AG04450 (cell line): ENCODE results near the gene CCDC126. TPM values are rescaled to one million over a fixed set of nuclear protein-coding genes. Genes with fewer than 3 reads are reported as not detected.
"Not testable (repeated sequence)": the region's sequence is repeated elsewhere in the genome, so short reads cannot be mapped to it uniquely, and the experiment has no call there.

Experiments
- CTCF ChIA-PET: fragments of 300-600, 350-600 bp; formaldehyde crosslinking; extraction: SDS; loops from one replicate; lab custom pipeline; 2022; ENCODE audit warnings: antibody characterized with exemption, inconsistent platforms; lab: Charles Lee
- POLR2A ChIA-PET: fragments of 350-600 bp; formaldehyde crosslinking; extraction: SDS; loops from one replicate; lab custom pipeline; 2021; ENCODE audit warnings: antibody characterized with exemption, inconsistent platforms; lab: Yijun Ruan, JAX
- DNase-seq: peaks from one replicate; pipeline ENCODE4 v3.0.0-alpha.2; 2011; ENCODE audit warnings: low read depth, low spot score
- H3K27ac ChIP-seq: one replicate; pipeline ENCODE4 v1.5.1; 2012; ENCODE audit warnings: low read depth, low read length, control low read depth
- H3K27me3 ChIP-seq: one replicate; pipeline ENCODE4 v1.6.0; 2012; ENCODE audit warnings: low read length; ENCODE audit not compliant: control insufficient read depth, insufficient read depth
- H3K4me3 ChIP-seq: 2 replicates; pipeline ENCODE4 v1.5.1; 2011; ENCODE audit warnings: mild to moderate bottlenecking, low read depth, low read length, control low read depth
- H3K9me3 ChIP-seq: 2 replicates; pipeline ENCODE4 v1.5.1; 2012; ENCODE audit warnings: low read length; ENCODE audit not compliant: control insufficient read depth, insufficient read depth
- polyA plus RNA-seq: library from polyadenylated mRNA; depleted of rRNA; stranded (reverse); fragments of >200 nt; gene quantifications from 2 replicates; pipeline ENCODE4 v1.2.3, GENCODE V29; 2011
- TF ChIP-seq, protein P1 (sequence below): IDR thresholded peaks from 2 replicates; pipeline ENCODE4 v1.5.1; 2011; ENCODE audit warnings: low read depth, low read length, control low read depth, inconsistent platforms

The CCDC126 gene
- polyA plus RNA-seq, 1 experiment, result 7.6 TPM

DNA sequence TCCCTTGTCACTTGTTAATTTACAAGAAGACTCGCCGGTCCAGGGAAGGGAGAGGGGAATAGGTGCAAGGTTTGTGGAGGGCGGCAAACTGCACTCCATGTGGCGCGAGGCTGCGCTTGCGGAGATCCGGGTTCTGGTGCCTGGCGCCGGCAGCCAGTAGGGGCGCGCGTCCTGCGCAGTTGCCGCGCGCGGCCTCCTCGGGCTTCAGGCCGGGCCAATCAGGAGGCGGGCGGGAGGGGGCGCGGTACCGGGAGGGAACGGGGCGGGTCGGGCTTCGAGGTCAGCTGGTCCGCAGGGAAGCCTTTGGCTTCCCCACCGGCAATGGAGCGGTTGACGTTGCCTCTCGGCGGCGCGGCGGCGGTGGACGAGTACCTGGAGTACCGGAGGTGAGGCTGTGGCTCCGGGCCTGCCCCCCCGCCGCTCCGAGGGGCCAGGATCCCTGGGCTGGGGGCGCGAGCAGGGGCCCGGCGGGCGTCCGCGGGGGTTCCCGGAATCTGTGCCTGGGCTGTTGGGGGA, 82.8 kb downstream of the CCDC126 start, which contains the start of gene FAM221A:
TSS of gene FAM221A (plus strand) at position 302 of the 516 bp plus-strand sequence. CDS start at position 322, 20 bp downstream.
- ChIA-PET CTCF (interaction anchor here (0.6 to 2.7 kb wide), 15 partner anchors 9 to 140 kb away, joined by 3 to 21 read pairs (median 6); partner anchors contain the start of gene CCDC126), POLR2A (interaction anchor here (0.6 kb wide), 1 partner anchor 68 kb away, joined by 3 read pairs; no protein-coding TSS in a partner anchor)
- peak; percentile 47 for DNase-seq
- no peaks in the 10 kb centered on the region; the same call in 1 of the 2 replicates for H3K9me3 ChIP-seq
- H3K4me3 ChIP-seq, result peak within 1 kb of the TSS; percentile 68
- H3K27me3 ChIP-seq, result no peaks in the 10 kb centered on the region
- peak within 1 kb of the TSS; percentile 31 for H3K27ac ChIP-seq
- TF ChIP-seq, protein P1, sequence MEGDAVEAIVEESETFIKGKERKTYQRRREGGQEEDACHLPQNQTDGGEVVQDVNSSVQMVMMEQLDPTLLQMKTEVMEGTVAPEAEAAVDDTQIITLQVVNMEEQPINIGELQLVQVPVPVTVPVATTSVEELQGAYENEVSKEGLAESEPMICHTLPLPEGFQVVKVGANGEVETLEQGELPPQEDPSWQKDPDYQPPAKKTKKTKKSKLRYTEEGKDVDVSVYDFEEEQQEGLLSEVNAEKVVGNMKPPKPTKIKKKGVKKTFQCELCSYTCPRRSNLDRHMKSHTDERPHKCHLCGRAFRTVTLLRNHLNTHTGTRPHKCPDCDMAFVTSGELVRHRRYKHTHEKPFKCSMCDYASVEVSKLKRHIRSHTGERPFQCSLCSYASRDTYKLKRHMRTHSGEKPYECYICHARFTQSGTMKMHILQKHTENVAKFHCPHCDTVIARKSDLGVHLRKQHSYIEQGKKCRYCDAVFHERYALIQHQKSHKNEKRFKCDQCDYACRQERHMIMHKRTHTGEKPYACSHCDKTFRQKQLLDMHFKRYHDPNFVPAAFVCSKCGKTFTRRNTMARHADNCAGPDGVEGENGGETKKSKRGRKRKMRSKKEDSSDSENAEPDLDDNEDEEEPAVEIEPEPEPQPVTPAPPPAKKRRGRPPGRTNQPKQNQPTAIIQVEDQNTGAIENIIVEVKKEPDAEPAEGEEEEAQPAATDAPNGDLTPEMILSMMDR, result peak; percentile 70

DNA sequence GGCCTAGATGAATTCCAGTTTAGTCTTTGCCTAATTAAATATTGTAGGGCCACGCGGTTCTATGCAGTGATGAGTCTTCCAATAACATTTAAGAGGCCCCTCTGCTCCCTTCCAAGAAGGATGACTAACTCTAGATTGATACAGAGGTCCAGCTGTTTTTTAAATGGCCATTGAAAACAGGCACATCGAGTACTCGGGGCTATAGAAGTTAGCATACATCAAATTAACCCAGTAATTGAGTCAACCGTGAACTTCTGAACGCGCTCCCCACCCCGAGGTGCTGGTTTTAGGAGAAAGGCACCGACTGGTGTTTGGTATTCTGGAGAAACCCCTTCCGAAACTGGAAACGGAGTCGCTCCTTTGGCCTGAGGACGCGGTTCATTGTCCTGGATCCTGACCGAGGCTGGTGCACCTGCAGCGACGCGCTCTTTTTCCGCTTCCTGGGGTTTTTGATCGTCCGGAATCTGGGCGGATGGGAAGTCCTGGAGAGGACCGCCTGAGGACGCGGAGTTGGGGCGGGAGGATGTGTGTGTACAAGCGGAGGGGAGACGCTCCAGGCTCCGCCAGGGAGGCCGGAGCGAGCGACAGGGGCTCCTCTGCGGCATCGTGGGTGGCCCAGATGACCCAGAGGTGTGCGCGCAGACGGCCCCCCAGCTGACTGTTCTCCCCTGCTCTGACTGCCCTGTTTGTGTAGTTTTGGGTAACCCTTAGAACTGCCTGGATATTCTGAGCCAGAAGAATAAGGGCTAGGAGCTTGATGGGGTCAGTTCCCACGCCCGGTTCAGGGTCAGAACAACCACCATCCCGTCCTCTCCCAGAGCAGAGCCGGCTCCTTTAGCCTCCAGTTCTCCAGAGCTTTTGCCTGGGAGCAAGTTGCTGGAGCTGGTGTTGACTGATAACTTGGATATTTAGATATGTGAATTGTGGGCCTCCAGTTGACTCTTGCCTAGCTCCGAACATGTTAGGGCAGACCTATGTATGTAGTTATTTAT, 83.5 kb downstream of the CCDC126 start:
- H3K9me3 ChIP-seq, result no peaks in the 10 kb centered on the region; the same call in 1 of the 2 replicates
- TF ChIP-seq, protein P1, result no peak
- ChIA-PET POLR2A (interaction anchor here (0.6 kb wide), 1 partner anchor 69 kb away, joined by 3 read pairs; no protein-coding TSS in a partner anchor), CTCF (interaction anchor here (0.6 to 2.9 kb wide), 15 partner anchors 10 to 141 kb away, joined by 3 to 21 read pairs (median 6); partner anchors contain the start of gene CCDC126)
- no peak for DNase-seq
- H3K27me3 ChIP-seq, result no peaks in the 10 kb centered on the region
- peak overlapping the region; percentile 31 for H3K27ac ChIP-seq
- H3K4me3 ChIP-seq, result peak overlapping the region; percentile 68

DNA sequence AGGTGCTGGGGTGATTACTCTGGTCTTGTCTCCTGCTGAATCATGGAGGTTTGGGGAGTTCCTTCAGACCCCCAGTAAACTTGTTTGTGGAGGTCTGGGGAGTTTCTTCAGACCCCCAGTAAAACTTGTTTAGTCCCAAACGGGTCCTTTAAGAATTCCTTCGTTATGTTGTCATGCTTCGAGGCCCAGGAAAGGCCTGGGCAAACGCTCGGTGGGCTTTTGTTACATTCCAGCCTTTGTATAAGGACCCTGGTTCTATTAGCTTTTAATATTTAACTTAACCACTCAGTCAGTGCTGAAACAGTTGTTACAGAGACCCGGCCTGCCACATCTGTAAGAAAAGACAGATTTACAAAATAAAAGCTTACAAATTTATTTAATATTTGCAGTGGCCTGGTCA, 86.9 kb downstream of the CCDC126 start:
- POLR2A ChIA-PET, H3K27ac ChIP-seq, H3K4me3 ChIP-seq, H3K27me3 ChIP-seq, H3K9me3 ChIP-seq, DNase-seq: not testable (repeated sequence)
- CTCF ChIA-PET, result interaction anchor here (1.5 to 4.2 kb wide), 4 partner anchors 10 to 1415 kb away, joined by 4 to 28 read pairs (median 8); no protein-coding TSS in a partner anchor

DNA sequence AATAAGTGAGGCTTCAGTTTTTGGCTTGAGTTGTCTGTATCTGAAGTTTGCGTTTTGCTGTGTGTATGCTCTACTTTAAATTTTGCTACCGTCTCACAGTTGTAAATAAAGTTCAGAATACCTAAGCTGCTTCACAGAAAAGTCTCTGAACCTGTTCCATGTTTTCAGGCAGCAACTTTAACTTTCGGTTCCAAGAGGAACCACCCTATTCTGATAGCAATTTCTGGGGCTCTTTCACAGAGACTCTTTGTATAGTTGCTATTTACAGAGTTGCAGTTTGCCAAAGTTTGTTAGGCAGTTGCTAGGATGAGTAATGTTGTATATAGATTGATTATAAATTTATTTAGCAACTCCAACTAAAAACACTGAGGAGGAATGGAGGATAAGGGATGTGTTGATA, 88.5 kb downstream of the CCDC126 start:
- CTCF ChIA-PET, result interaction anchor here (1.5 to 4.2 kb wide), 2 partner anchors 12 to 1413 kb away, joined by 4 to 28 read pairs; no protein-coding TSS in a partner anchor

DNA sequence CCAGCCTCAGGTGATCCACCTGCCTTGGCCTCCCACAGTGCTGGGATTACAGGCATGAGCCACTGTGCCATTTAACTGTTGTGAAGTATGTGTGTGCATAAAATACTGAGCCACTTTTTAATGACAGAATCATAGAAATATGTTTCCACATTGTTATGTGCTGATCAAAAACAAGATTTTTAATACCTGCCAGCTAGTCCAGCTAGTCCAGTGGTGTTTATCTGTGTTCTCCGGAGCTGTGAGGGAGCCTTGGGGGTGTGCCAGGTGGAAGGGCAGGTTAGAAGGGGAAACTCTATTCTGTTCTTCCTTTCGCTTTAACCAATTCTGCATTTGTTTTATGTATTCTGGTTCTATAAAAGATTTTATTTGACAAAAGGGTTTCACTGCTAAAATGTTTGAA, 89.8 kb downstream of the CCDC126 start:
- CTCF ChIA-PET, result interaction anchor here (0.7 to 4.2 kb wide), 4 partner anchors 11 to 31 kb away, joined by 3 to 28 read pairs (median 10); no protein-coding TSS in a partner anchor

More for the DNA sequence above, 88.5 kb downstream of the CCDC126 start:
- POLR2A ChIA-PET, result no interaction called here
- TF ChIP-seq, protein P1, result no peak
- no peak overlapping the region for H3K4me3 ChIP-seq
- no peak overlapping the region for H3K27ac ChIP-seq
- DNase-seq, result no peak
- H3K27me3 ChIP-seq, result no peaks in the 10 kb centered on the region
- no peaks in the 10 kb centered on the region; the same call in 1 of the 2 replicates for H3K9me3 ChIP-seq

More for the DNA sequence above, 89.8 kb downstream of the CCDC126 start:
- TF ChIP-seq, protein P1, result no peak
- POLR2A ChIA-PET, result no interaction called here
- Histone ChIP-seq H3K27ac (peak overlapping the region; percentile 47), H3K27me3 (no peaks in the 10 kb centered on the region), H3K4me3 (no peak overlapping the region), H3K9me3 (no peaks in the 10 kb centered on the region)
- DNase-seq, result no peak
